NCI-H1417 (cell line): ENCODE measurements around the gene UQCC5.

Experiments
- DNase-seq, 3 experiments: peaks; one replicate each; lab custom pipeline; 2025; lab: John Stamatoyannopoulos, UW

UQCC5 gene

GRCh38 chr3:52534281-52535183, 1.9 kb upstream of the UQCC5 start:
- peak in 2 of 3 experiments; percentile 63 to 71 for DNase-seq

- no peak for DNase-seq
Measured at GRCh38 chr3:52535411-52536111, 844 bp upstream of the UQCC5 start.

- DNase-seq, result no peak
Measured at GRCh38 chr3:52536112-52536368, 365 bp upstream of the UQCC5 start.

GRCh38 chr3:52537165-52537620, 788 bp downstream of the UQCC5 start:
- no peak for DNase-seq

GRCh38 chr3:52537726-52538421, 1.5 kb downstream of the UQCC5 start:
- DNase-seq, result no peak

- no peak for DNase-seq
Measured at GRCh38 chr3:52539010-52539653, 2.7 kb downstream of the UQCC5 start.

- DNase-seq, result no peak
Measured at GRCh38 chr3:52541050-52541449, 4.6 kb downstream of the UQCC5 start.

GRCh38 chr3:52544937-52545336, 8.5 kb downstream of the UQCC5 start:
- no peak for DNase-seq

- no peak for DNase-seq
Measured at GRCh38 chr3:52546111-52546901, 9.9 kb downstream of the UQCC5 start.

GRCh38 chr3:52547143-52547542, 10.7 kb downstream of the UQCC5 start:
- DNase-seq, result no peak

GRCh38 chr3:52551118-52551517, 14.7 kb downstream of the UQCC5 start:
- DNase-seq, result no peak

- DNase-seq, result no peak
Measured at GRCh38 chr3:52552089-52552488, 15.7 kb downstream of the UQCC5 start.

GRCh38 chr3:52554026-52554755, 17.8 kb downstream of the UQCC5 start:
- DNase-seq, result peak in 1 of 3 experiments; percentile 33

- DNase-seq, result peak in 1 of 3 experiments; percentile 29
Measured at GRCh38 chr3:52555056-52555455, 18.7 kb downstream of the UQCC5 start.

- no peak for DNase-seq
Measured at GRCh38 chr3:52557011-52557960, 20.9 kb downstream of the UQCC5 start.

- DNase-seq, result no peak
Measured at GRCh38 chr3:52558436-52558835, 22.0 kb downstream of the UQCC5 start.

GRCh38 chr3:52561028-52561747, 24.8 kb downstream of the UQCC5 start:
- no peak for DNase-seq

GRCh38 chr3:52563984-52564383, 27.6 kb downstream of the UQCC5 start:
- no peak for DNase-seq

- no peak for DNase-seq
Measured at GRCh38 chr3:52568069-52568468, 31.7 kb downstream of the UQCC5 start.
